Ishikawa (cell line): Measurements from ENCODE around the gene TSSK3.

Source experiments
- CEBPB ChIP-seq: IDR thresholded peaks from 2 replicates; pipeline ENCODE4 v1.6.1; 2012
- CREB1 ChIP-seq: IDR thresholded peaks from 2 replicates; pipeline ENCODE4 v1.6.1; 2012; ENCODE audit warnings: low read depth
- EGR1 ChIP-seq: IDR thresholded peaks from 2 replicates; pipeline ENCODE4 v1.6.1; 2012
- EP300 ChIP-seq: IDR thresholded peaks from 2 replicates; pipeline ENCODE4 v1.6.1; 2012; ENCODE audit warnings: borderline replicate concordance
- FOXM1 ChIP-seq: IDR thresholded peaks from 2 replicates; pipeline ENCODE4 v1.6.1; 2012; ENCODE audit warnings: low read depth, borderline replicate concordance
- NFIC ChIP-seq: IDR thresholded peaks from 2 replicates; pipeline ENCODE4 v1.6.1; 2012
- RAD21 ChIP-seq: IDR thresholded peaks from 2 replicates; pipeline ENCODE4 v1.6.1; 2012; ENCODE audit warnings: low read depth
- TAF1 ChIP-seq: IDR thresholded peaks from 2 replicates; pipeline ENCODE4 v1.6.1; 2012; ENCODE audit warnings: low read depth, mild to moderate bottlenecking
- TCF12 ChIP-seq: IDR thresholded peaks from 2 replicates; pipeline ENCODE4 v1.6.1; 2012; ENCODE audit warnings: low read depth
- TEAD4 ChIP-seq: IDR thresholded peaks from 2 replicates; pipeline ENCODE4 v1.6.1; 2012
- YY1 ChIP-seq: IDR thresholded peaks from 2 replicates; pipeline ENCODE4 v1.6.1; 2012; ENCODE audit warnings: low read depth
- ZBTB7A ChIP-seq: IDR thresholded peaks from 2 replicates; pipeline ENCODE4 v1.6.1; 2012; ENCODE audit warnings: low read depth
- TF ChIP-seq, protein P1 (sequence below): IDR thresholded peaks from 2 replicates; pipeline ENCODE4 v1.6.1; 2012
- TF ChIP-seq, protein P2 (sequence below): IDR thresholded peaks from 2 replicates; pipeline ENCODE4 v1.6.1; 2012
- TF ChIP-seq, protein P3 (sequence below): IDR thresholded peaks from 2 replicates; pipeline ENCODE4 v1.6.1; 2012; ENCODE audit warnings: low read depth, mild to moderate bottlenecking

The TSSK3 gene, protein sequence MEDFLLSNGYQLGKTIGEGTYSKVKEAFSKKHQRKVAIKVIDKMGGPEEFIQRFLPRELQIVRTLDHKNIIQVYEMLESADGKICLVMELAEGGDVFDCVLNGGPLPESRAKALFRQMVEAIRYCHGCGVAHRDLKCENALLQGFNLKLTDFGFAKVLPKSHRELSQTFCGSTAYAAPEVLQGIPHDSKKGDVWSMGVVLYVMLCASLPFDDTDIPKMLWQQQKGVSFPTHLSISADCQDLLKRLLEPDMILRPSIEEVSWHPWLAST

DNA sequence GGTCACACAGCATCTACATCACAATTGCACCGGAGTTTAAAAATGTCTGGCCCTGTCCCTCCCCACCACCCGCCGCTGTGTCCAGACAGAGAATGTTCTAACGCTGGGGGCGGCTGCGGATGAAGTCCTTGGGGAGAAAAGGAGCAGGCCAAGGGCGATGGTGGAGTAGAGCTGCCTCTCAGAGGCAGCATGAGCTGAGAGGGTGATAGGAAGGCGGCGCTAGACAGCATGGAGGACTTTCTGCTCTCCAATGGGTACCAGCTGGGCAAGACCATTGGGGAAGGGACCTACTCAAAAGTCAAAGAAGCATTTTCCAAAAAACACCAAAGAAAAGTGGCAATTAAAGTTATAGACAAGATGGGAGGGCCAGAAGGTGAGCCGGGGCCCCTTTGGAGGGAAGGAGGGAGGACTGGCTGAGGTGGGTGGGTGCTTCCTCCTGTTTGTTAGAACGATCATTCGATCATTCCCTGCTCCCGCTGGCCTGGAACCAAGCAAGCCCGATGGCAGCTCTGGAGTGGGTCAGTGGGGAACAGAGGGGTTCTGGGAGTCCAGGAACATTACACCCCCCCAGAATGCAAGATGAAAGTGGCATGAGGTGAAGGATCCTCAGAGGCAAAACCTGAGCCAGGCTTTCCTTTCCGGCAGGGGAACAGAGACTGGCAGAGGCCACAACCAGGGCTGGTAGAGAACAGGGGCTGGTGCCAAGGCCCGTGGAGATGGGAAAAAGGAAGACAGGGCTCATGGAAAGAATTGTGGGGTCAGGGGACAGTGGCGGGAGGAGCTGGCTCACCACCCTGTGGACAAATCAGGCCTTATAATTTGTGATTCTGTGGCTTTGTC is at the start of gene TSSK3, which contains the start of gene FAM229A:
TSSK3 (plus strand) TSS at position 66 of the 840 bp plus-strand sequence; CDS start at position 229, 163 bp downstream.
FAM229A (minus strand) TSS at position 12 of the 840 bp plus-strand sequence. CDS start 394 bp downstream, outside the sequence.
- TF ChIP-seq CEBPB = no peak
- no peak for TF ChIP-seq EGR1
- TF ChIP-seq EP300 = no peak
- TF ChIP-seq, protein P1, sequence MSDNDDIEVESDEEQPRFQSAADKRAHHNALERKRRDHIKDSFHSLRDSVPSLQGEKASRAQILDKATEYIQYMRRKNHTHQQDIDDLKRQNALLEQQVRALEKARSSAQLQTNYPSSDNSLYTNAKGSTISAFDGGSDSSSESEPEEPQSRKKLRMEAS = no peak
- TF ChIP-seq CREB1 = no peak
- TF ChIP-seq NFIC = no peak
- no peak for TF ChIP-seq YY1

DNA sequence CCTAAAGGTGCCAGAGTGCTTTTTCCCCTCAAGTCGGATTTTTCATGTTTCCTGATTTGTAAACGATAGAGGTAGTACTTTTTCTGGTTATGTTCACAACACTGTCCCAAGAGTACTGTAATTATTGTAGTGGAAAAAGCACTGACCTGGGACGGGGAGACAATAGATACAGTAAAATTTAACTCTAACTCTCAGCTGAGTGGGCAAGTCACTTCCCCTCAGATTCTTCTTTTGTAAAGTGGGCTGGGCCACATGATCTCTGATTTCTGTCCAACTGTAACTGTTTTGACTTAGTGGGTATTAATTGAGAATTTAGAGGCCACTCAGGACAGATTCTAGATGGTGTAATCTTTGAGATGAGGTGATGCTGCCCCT is 45.4 kb upstream of the TSSK3 start:
- TF ChIP-seq TEAD4 (no peak), NFIC (no peak), EP300 (no peak), FOXM1 (no peak), YY1 (no peak), TCF12 (no peak), ZBTB7A (no peak), EGR1 (no peak), TAF1 (no peak), RAD21 (no peak), CEBPB (no peak), CREB1 (no peak)
- TF ChIP-seq, protein P2, sequence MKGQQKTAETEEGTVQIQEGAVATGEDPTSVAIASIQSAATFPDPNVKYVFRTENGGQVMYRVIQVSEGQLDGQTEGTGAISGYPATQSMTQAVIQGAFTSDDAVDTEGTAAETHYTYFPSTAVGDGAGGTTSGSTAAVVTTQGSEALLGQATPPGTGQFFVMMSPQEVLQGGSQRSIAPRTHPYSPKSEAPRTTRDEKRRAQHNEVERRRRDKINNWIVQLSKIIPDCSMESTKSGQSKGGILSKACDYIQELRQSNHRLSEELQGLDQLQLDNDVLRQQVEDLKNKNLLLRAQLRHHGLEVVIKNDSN = no peak
- TF ChIP-seq, protein P3, sequence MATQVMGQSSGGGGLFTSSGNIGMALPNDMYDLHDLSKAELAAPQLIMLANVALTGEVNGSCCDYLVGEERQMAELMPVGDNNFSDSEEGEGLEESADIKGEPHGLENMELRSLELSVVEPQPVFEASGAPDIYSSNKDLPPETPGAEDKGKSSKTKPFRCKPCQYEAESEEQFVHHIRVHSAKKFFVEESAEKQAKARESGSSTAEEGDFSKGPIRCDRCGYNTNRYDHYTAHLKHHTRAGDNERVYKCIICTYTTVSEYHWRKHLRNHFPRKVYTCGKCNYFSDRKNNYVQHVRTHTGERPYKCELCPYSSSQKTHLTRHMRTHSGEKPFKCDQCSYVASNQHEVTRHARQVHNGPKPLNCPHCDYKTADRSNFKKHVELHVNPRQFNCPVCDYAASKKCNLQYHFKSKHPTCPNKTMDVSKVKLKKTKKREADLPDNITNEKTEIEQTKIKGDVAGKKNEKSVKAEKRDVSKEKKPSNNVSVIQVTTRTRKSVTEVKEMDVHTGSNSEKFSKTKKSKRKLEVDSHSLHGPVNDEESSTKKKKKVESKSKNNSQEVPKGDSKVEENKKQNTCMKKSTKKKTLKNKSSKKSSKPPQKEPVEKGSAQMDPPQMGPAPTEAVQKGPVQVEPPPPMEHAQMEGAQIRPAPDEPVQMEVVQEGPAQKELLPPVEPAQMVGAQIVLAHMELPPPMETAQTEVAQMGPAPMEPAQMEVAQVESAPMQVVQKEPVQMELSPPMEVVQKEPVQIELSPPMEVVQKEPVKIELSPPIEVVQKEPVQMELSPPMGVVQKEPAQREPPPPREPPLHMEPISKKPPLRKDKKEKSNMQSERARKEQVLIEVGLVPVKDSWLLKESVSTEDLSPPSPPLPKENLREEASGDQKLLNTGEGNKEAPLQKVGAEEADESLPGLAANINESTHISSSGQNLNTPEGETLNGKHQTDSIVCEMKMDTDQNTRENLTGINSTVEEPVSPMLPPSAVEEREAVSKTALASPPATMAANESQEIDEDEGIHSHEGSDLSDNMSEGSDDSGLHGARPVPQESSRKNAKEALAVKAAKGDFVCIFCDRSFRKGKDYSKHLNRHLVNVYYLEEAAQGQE = no peak
- TF ChIP-seq, protein P1 = no peak

DNA sequence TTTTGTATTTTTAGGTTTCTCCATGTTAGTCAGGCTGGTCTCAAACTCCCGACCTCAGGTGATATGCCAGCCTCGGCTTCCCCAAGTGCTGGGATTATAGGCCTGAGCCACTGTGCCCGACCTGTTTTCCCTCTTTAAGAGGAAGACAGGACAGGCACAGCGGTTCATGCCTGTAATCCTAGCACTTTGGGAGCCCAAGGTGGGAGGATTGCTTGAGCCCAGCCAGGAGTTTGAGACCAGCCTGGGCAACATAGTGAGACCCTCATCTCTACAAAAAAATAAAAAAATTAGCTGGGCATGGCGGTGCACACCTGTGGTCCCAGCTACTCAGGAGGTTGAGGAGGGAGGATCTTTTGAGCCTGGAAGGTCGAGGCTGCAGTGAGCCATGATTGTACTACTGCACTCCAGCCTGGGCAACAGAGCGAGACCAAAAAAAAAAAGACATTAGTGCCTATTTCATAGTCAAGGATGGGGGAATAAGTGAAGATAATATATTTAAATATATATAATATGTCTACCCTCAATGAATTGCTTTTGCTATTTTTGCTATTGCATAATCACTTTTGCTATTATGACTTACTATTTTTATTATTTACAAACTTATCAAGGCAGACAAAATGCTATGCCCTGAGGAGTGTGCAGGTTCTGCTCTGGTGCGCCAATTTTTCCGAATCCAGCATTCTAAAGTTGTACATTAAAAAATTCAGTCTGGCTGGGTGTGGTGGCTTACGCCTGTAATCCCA is 44.0 kb upstream of the TSSK3 start:
- TF ChIP-seq YY1 (no peak), FOXM1 (no peak), CREB1 (no peak), CEBPB (no peak), EGR1 (no peak), NFIC (no peak), TAF1 (no peak), TEAD4 (no peak), RAD21 (no peak)
- TF ChIP-seq, protein P2 = no peak
- TF ChIP-seq, protein P1 = no peak

DNA sequence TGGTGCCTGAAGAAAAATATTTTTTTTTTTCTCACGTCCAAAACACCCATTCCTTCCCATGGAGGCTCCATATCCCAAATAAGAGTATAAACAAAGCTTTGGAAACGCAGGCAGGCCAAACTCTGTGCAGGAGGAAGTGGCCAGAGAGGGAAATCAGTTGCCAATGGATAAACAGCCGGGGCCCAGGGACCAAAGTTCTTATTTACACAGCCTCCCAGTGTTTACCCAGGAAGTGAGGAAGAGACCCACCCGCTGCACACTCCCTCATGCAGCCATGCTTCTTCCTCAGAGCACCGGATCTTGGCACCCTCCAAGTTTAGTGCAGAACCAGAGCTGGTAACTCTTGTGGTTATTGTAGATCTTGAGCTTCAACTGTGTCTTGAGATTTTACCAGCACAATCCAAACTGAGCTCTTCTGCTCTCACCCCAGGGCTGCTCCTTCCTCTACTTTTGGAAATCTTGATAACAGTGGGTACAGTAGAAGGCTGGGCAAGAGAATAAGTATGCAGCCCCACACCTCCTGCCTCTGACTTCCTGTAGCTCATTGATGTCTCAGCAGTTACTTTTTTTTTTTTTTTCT is 40.5 kb upstream of the TSSK3 start:
- no peak for TF ChIP-seq CREB1
- TF ChIP-seq ZBTB7A = no peak
- no peak for TF ChIP-seq EGR1
- no peak for TF ChIP-seq RAD21
- TF ChIP-seq YY1 = no peak
- TF ChIP-seq TAF1 = no peak
- TF ChIP-seq FOXM1 = no peak
- TF ChIP-seq TEAD4 = no peak
- TF ChIP-seq TCF12 = no peak
- TF ChIP-seq NFIC = no peak
- TF ChIP-seq, protein P1 = no peak
- TF ChIP-seq, protein P3 = no peak
- TF ChIP-seq, protein P2 = no peak
- TF ChIP-seq CEBPB = no peak
- no peak for TF ChIP-seq EP300
